Ovary (tissue), 9 donors: Measurements from ENCODE around the gene PNMA6E. TPM values are rescaled to one million over a fixed set of nuclear protein-coding genes. Genes with fewer than 3 reads are reported as not detected.

Experiments used
- DNase-seq, 5 donors: peaks; one replicate each; pipeline ENCODE4 v3.0.0-alpha.2; 2019 to 2020
- H3K27ac ChIP-seq, 2 donors: fragments of 200-600 bp; one replicate each; pipeline versions ENCODE4 v1.5.1 to v1.8.0; 2019 to 2022
- H3K27me3 ChIP-seq: fragments of 200-600 bp; one replicate; pipeline ENCODE4 v1.8.0; 2022
- H3K36me3 ChIP-seq: fragments of 200-600 bp; sonication (generic); one replicate; pipeline ENCODE4 v1.5.1; 2019
- H3K4me1 ChIP-seq: one replicate; pipeline ENCODE4 v1.8.1; 2013; ENCODE audit warnings: mild to moderate bottlenecking, moderate library complexity; ENCODE audit not compliant: insufficient read depth
- H3K4me3 ChIP-seq: fragments of 200-600 bp; sonication (generic); one replicate; pipeline ENCODE4 v1.5.1; 2017
- H3K9me3 ChIP-seq, 2 donors: fragments of 200-600 bp in 1 of 2; sonication (generic) in 1 of 2; one replicate each; pipeline versions ENCODE4 v1.5.1 to v1.8.1; 2013 to 2019; ENCODE audit warnings: mild to moderate bottlenecking in 1 of 2, moderate library complexity in 1 of 2
- EP300 ChIP-seq: sonication (generic); formaldehyde crosslinking; IDR thresholded peaks from one replicate; pipeline ENCODE4 v1.6.1; 2017; ENCODE audit warnings: antibody characterized with exemption
- POLR2A ChIP-seq: fragments of 450-650 bp; IDR thresholded peaks from one replicate; pipeline ENCODE4 v1.6.1; 2017; ENCODE audit warnings: antibody characterized with exemption, mild to moderate bottlenecking, moderate library complexity
- WGBS, 3 donors: extraction: QIAGEN DNeasy Blood & Tissue Kit in 1 of 3; methylation state at CpG; one replicate each; pipeline versions ENCODE4 v1.1.5 to v1.1.7; 2013 to 2017; 5-methylcytosine and 5-hydroxymethylcytosine counted together
- intact Hi-C, 4 donors: fragments of 100-400 bp; cut with DNase I; formaldehyde crosslinking; loops; one replicate each; pipeline versions ENCODE4 v1.11.0 to v1.15.1; 2022 to 2023
- polyA plus RNA-seq, 2 donors: library from polyadenylated mRNA; stranded (reverse); fragments of 200-250 nt in 1 of 2; fragments of 350-450 nt in 1 of 2; fragmentation: Illumina TruSeq in 1 of 2; extraction: RNeasy Lipid Tissue Mini Kit (QIAGEN cat#74804) in 1 of 2; gene quantifications; one replicate each; pipeline ENCODE4 v1.2.3, GENCODE V29; 2013 to 2014
- total RNA-seq, 7 donors: library from RNA; depleted of rRNA in 2 of 7; stranded (reverse); fragments of >200 nt in 2 of 7; fragmentation: NEBNext Ultra II Directional in 3 of 7; extraction: Animal tissue kit (Norgen Biotek cat#: 25700) in 3 of 7; gene quantifications; one replicate each; pipeline versions ENCODE4 v1.1.0 to v1.2.4, GENCODE V29; 2016 to 2023
- TF ChIP-seq, protein P1 (sequence below), 3 donors: fragments of 450-650 bp in 2 of 3; fragments of 200-600 bp in 1 of 3; IDR thresholded peaks; one replicate each; pipeline versions ENCODE4 v1.5.1 to v1.8.0; 2016 to 2022; ENCODE audit warnings: antibody characterized with exemption in 3 of 3, mild to moderate bottlenecking in 1 of 3
- donor health status: DM: no; HTN: no; CAD: no; lungs with moderate emphysema.
- donor health status: DM: no; HTN: no; CAD: no.
- donor health status: Bipolar disorder and iron deficiency.
- donor health status: DM: yes; HTN: yes; CAD: no.
- donor health status: DM: no; HTN: no; CAD: no.
- donor health status: DM: yes; HTN: yes; CAD: no.

The PNMA6E gene
- total and polyA plus RNA-seq, 9 donors: 0.10 to 3.5 (median 2.5) TPM

DNA sequence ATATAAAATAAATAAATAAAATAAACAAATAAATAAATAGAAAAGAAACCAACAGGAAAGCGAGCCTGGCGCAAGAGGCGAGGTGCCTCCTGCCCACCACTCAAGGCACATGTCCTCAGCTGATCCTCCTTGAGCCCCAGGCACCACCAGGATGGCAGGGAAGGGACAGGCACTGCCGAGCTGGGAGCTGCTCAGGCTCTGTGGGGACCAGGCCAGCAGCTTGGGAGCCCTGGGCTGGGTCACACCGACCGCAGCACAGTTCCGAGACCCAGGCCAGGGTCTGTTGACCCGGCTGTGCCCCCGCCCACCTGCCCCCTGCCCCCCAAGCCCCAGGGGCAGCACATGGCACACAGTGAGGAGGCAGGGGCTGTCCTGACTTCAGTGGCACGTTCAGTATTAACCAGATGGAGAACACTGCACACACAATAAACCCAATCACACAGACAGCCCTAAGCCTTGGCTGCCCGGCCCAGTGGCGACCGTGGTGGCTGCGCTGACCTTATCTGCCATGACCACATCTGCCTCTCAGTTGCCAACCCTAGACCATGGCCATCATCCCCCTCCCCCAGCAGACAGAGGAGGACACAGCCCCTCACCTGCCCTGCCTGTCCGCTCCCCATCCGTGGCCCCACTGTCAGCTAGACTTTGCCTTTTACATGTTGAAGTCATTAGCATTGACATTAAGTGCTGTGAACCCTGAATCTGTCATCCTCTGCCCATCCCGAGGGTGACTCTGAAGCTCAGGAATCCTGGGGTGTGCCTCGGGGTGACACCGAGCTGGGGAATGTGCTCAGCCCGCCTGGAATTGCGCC is 47.6 kb upstream of the PNMA6E start:
- H3K27me3 ChIP-seq: no peaks in the 10 kb centered on the region
- TF ChIP-seq POLR2A (no peak), EP300 (no peak)
- TF ChIP-seq, protein P1, sequence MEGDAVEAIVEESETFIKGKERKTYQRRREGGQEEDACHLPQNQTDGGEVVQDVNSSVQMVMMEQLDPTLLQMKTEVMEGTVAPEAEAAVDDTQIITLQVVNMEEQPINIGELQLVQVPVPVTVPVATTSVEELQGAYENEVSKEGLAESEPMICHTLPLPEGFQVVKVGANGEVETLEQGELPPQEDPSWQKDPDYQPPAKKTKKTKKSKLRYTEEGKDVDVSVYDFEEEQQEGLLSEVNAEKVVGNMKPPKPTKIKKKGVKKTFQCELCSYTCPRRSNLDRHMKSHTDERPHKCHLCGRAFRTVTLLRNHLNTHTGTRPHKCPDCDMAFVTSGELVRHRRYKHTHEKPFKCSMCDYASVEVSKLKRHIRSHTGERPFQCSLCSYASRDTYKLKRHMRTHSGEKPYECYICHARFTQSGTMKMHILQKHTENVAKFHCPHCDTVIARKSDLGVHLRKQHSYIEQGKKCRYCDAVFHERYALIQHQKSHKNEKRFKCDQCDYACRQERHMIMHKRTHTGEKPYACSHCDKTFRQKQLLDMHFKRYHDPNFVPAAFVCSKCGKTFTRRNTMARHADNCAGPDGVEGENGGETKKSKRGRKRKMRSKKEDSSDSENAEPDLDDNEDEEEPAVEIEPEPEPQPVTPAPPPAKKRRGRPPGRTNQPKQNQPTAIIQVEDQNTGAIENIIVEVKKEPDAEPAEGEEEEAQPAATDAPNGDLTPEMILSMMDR (IDR thresholded peaks at IDR 0.05): no peak
- intact Hi-C loops: no loop called here
- H3K27ac ChIP-seq: no peak overlapping the region
- DNase-seq: peak in 1 of 5 donors; percentile 8
- H3K9me3 ChIP-seq: no peaks in the 10 kb centered on the region
- no peak overlapping the region for H3K4me3 ChIP-seq
- 83 to 89% (median 84%) methylated on average over 21 of the region's 21 CpGs for WGBS, 3 donors
- no peaks in the 10 kb centered on the region for H3K4me1 ChIP-seq
- no peaks in the 10 kb centered on the region for H3K36me3 ChIP-seq

DNA sequence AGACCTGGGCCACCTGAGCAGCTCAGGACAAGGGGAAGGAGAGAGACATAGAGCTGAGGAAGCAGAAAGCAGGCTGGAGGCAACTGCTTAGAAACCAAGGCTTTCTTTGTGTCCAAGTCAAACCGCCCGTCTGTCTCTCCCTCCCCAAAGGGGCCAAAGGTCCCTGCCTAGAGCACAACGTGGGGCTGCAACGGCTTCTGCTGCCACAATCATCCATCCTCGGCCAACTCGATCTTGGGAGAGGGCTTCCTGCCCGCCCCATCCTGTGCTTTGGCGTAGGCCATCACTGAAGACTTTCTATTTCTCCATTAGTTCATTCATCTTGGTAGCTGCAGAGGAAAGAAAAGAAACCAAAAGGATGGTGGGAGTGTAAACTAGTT is 46.4 kb upstream of the PNMA6E start:
- TF ChIP-seq, protein P1 (IDR thresholded peaks at IDR 0.05): no peak
- TF ChIP-seq POLR2A (no peak), EP300 (no peak)
- Histone ChIP-seq H3K27me3 (no peaks in the 10 kb centered on the region), H3K9me3 (no peaks in the 10 kb centered on the region), H3K4me1 (no peaks in the 10 kb centered on the region), H3K27ac (no peak overlapping the region), H3K4me3 (no peak overlapping the region), H3K36me3 (no peaks in the 10 kb centered on the region)
- intact Hi-C loops: no loop called here
- 78 to 85% (median 85%) methylated on average over 8 of the region's 8 CpGs for WGBS, 3 donors
- no peak for DNase-seq

DNA sequence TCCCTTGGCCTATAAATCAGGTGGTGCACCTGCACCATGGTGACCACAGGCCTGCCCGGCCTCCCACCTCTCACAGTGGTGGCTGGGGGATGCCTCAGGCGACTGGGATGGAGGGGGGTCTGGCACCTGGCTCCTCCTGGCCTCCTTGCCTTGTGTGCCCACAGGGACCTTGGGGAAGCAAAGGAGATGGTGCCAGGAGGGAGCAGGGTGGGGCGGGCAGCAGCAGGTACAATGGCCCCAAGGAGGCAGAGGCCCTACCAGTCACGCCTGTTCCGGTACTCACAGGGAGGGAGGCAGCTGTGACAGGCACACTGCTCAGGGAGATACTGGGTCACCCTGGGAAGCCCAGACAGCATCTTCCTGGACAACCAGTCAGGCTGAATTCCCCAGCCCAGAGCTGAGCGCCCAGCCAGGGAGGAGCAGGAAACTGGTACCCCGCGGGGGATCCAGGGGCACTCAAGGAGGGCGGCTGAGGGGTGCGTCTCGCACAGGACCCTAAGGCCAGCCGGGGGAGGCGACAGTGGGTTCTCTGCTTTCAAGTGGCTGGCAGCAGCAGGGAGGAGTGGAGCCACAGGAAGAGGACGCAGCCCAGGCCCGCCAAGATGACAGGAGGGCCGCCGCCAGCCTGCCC is 45.9 kb upstream of the PNMA6E start:
- H3K4me3 ChIP-seq: no peak overlapping the region
- intact Hi-C loops: no loop called here
- DNase-seq: no peak
- no peaks in the 10 kb centered on the region for H3K27me3 ChIP-seq
- no peaks in the 10 kb centered on the region for H3K9me3 ChIP-seq
- TF ChIP-seq POLR2A: no peak
- TF ChIP-seq, protein P1 (IDR thresholded peaks at IDR 0.05): no peak
- no peak for TF ChIP-seq EP300
- H3K27ac ChIP-seq: no peak overlapping the region
- H3K36me3 ChIP-seq: no peaks in the 10 kb centered on the region
- no peaks in the 10 kb centered on the region for H3K4me1 ChIP-seq
- 86 to 87% (median 86%) methylated on average over 17 of the region's 17 CpGs for WGBS, 3 donors

DNA sequence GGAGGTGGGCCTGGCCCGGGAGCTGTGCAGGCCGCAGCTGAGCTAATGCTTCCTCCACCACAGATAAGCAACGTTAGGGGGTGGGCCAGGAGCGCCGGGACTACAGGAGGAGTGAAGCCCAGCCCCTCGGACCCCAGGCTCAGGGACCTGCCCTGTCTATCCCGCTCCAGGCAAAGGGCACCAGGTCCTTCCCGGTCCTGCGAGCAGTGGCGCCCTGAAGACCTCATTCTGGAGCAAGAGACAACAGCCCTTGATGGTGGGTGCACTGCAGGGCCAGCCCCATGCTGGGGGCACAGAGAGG is 45.4 kb upstream of the PNMA6E start:
- intact Hi-C loops: no loop called here
- no peak for TF ChIP-seq POLR2A
- no peak for TF ChIP-seq EP300
- TF ChIP-seq, protein P1 (IDR thresholded peaks at IDR 0.05): no peak
- no peaks in the 10 kb centered on the region for H3K4me1 ChIP-seq
- no peak for DNase-seq
- 68 to 74% (median 74%) methylated on average over 10 of the region's 10 CpGs for WGBS, 3 donors
- H3K27me3 ChIP-seq: no peaks in the 10 kb centered on the region
- no peaks in the 10 kb centered on the region for H3K36me3 ChIP-seq
- H3K27ac ChIP-seq: no peak overlapping the region
- no peaks in the 10 kb centered on the region for H3K9me3 ChIP-seq
- H3K4me3 ChIP-seq: no peak overlapping the region
